K562 (cell line): Measurements from ENCODE around the gene GNG3. TPM values are rescaled to one million over a fixed set of nuclear protein-coding genes. Genes with fewer than 3 reads are reported as not detected.

Source experiments
- DIDO1 ChIP-seq: fragments of 450-650 bp; IDR thresholded peaks from 2 replicates; pipeline ENCODE4 v1.6.1; 2016; ENCODE audit warnings: low read depth, missing biosample characterization, missing genetic modification characterization
- LCOR ChIP-seq: sonication (generic); formaldehyde crosslinking; IDR thresholded peaks from 2 replicates; pipeline ENCODE4 v1.8.0; 2022; ENCODE audit warnings: mild to moderate bottlenecking, missing genetic modification reagents
- MYBL2 ChIP-seq, 2 experiments: fragments of 450-650 bp in 1 of 2; sonication (generic) in 1 of 2; formaldehyde crosslinking in 1 of 2; IDR thresholded peaks; 2 replicates each; pipeline versions ENCODE4 v1.6.1 to v1.8.1; 2017 to 2022; ENCODE audit warnings: borderline replicate concordance in 1 of 2, inconsistent platforms in 1 of 2, low read depth in 1 of 2, mild to moderate bottlenecking in 1 of 2, missing genetic modification reagents in 1 of 2, moderate library complexity in 1 of 2
- PML ChIP-seq: IDR thresholded peaks from 2 replicates; pipeline ENCODE4 v1.6.1; 2012; ENCODE audit warnings: low read length, inconsistent platforms
- ZNF124 ChIP-seq: sonication (generic); formaldehyde crosslinking; IDR thresholded peaks from 2 replicates; pipeline ENCODE4 v1.8.1; 2022; ENCODE audit warnings: missing genetic modification reagents
- polyA plus RNA-seq, 8 experiments: library from polyadenylated mRNA; depleted of rRNA in 4 of 8; stranded (reverse) in 5 of 8; unstranded in 3 of 8; fragments of >200 nt; fragmentation: Nextera tagmentation in 2 of 8; fragmentation: Illumina TruSeq in 1 of 8; extraction: Ambion mirVana in 2 of 8; extraction: Trizol in 1 of 8; gene quantifications; 2 replicates each; pipeline versions ENCODE4 v1.2.1 to v1.2.3, GENCODE V29; 2011 to 2014; ENCODE audit warnings: inconsistent platforms in 1 of 8, missing spikeins in 1 of 8
- total RNA-seq, 7 experiments: library from RNA; depleted of rRNA in 6 of 7; stranded (reverse); fragments of >200 nt in 6 of 7; fragmentation: Illumina TruSeq in 2 of 7; extraction: Trizol in 2 of 7; gene quantifications; 2 replicates each; pipeline versions ENCODE4 v1.2.1 to v1.2.3, GENCODE V29; 2011 to 2021; ENCODE audit warnings: low replicate concordance in 1 of 7
- TF ChIP-seq, protein P1 (sequence below), 2 experiments: fragments of 450-650 bp in 1 of 2; sonication (generic) in 1 of 2; formaldehyde crosslinking in 1 of 2; IDR thresholded peaks; 2 replicates each; pipeline versions ENCODE4 v1.7.1 to v1.9.0; 2016 to 2022; ENCODE audit warnings: inconsistent platforms in 1 of 2, mild to moderate bottlenecking in 1 of 2, missing genetic modification reagents in 1 of 2
- TF ChIP-seq, protein P2 (sequence below): fragments of 450-650 bp; IDR thresholded peaks from 2 replicates; pipeline ENCODE4 v1.6.1; 2016; ENCODE audit warnings: borderline replicate concordance
- TF ChIP-seq, protein P3 (sequence below): sonication (generic); formaldehyde crosslinking; IDR thresholded peaks from 2 replicates; pipeline ENCODE4 v1.8.1; 2023; ENCODE audit warnings: mild to moderate bottlenecking, missing genetic modification reagents
- TF ChIP-seq, protein P4 (sequence below): sonication (generic); formaldehyde crosslinking; IDR thresholded peaks from 2 replicates; pipeline ENCODE4 v1.4.0; 2020; ENCODE audit warnings: mild to moderate bottlenecking, missing genetic modification reagents

GNG3 gene
- total and polyA plus RNA-seq, 9 of the 15 experiments (the other 6 are each of a cell fraction or from before 2014, with no cell fraction given), result 0.07 TPM; not detected in 8

DNA sequence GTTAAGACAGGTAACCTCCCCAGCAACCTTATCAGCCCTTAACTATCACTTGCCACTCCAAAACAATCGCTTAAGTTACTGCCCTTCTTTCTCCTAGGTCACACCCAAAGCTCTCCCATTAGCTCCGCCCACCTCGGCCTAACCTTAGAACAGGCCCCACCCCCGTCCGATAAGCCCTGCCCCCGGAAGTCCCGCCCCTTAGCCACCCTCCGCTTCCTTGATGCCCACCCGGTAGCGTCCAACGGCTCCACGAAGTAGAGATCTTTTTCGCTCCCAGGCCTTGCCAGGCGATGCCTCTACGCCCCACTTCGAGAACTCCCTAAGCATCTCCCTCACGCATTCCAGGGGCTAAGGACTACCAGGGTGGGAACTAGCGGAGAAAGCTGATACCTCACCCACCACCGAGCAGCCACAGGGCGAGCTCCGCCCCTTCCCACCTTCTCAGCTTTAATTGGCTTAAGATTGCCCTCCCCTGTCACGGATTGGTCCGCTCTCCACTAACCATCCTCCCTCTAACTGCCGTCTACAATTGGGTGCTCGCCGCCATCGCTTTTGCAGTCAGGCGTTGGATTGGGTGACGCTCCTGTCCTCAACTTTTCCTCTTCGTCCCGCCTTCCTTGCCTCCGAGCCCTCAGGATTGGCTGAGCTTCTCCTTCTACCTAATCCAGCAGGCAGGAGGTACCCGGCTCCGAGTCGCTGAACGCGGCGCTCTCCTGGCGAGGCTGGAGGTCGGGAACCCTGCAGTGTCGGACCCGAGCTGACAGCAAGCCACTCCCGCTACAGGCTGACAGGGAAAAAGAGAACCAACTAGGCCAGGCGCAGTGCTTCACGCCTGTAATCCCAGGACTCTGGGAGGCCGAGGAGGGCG lies 46.5 kb downstream of the GNG3 start, which contains the start of gene ZBTB3 (continued):
- TF ChIP-seq, protein P1, sequence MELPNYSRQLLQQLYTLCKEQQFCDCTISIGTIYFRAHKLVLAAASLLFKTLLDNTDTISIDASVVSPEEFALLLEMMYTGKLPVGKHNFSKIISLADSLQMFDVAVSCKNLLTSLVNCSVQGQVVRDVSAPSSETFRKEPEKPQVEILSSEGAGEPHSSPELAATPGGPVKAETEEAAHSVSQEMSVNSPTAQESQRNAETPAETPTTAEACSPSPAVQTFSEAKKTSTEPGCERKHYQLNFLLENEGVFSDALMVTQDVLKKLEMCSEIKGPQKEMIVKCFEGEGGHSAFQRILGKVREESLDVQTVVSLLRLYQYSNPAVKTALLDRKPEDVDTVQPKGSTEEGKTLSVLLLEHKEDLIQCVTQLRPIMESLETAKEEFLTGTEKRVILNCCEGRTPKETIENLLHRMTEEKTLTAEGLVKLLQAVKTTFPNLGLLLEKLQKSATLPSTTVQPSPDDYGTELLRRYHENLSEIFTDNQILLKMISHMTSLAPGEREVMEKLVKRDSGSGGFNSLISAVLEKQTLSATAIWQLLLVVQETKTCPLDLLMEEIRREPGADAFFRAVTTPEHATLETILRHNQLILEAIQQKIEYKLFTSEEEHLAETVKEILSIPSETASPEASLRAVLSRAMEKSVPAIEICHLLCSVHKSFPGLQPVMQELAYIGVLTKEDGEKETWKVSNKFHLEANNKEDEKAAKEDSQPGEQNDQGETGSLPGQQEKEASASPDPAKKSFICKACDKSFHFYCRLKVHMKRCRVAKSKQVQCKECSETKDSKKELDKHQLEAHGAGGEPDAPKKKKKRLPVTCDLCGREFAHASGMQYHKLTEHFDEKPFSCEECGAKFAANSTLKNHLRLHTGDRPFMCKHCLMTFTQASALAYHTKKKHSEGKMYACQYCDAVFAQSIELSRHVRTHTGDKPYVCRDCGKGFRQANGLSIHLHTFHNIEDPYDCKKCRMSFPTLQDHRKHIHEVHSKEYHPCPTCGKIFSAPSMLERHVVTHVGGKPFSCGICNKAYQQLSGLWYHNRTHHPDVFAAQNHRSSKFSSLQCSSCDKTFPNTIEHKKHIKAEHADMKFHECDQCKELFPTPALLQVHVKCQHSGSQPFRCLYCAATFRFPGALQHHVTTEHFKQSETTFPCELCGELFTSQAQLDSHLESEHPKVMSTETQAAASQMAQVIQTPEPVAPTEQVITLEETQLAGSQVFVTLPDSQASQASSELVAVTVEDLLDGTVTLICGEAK (IDR thresholded peaks at IDR 0.05), result peak; percentile 95
- TF ChIP-seq, protein P1 (CRISPR knock-in tag; IDR thresholded peaks at IDR 0.05), result no peak
- TF ChIP-seq ZNF124 (CRISPR knock-in tag) (no peak), MYBL2 (IDR thresholded peaks at IDR 0.05; ENCODE audit: low read depth) (no peak), MYBL2 (CRISPR knock-in tag; IDR thresholded peaks at IDR 0.05; ENCODE audit: borderline replicate concordance) (no peak), LCOR (CRISPR knock-in tag) (peak; percentile 76; the same call in 1 of the 2 replicates), PML (peak; percentile 92), DIDO1 (peak; percentile 81; the same call in 1 of the 2 replicates)
- TF ChIP-seq, protein P2, sequence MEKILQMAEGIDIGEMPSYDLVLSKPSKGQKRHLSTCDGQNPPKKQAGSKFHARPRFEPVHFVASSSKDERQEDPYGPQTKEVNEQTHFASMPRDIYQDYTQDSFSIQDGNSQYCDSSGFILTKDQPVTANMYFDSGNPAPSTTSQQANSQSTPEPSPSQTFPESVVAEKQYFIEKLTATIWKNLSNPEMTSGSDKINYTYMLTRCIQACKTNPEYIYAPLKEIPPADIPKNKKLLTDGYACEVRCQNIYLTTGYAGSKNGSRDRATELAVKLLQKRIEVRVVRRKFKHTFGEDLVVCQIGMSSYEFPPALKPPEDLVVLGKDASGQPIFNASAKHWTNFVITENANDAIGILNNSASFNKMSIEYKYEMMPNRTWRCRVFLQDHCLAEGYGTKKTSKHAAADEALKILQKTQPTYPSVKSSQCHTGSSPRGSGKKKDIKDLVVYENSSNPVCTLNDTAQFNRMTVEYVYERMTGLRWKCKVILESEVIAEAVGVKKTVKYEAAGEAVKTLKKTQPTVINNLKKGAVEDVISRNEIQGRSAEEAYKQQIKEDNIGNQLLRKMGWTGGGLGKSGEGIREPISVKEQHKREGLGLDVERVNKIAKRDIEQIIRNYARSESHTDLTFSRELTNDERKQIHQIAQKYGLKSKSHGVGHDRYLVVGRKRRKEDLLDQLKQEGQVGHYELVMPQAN, result peak; percentile 66; the same call in 1 of the 2 replicates
- TF ChIP-seq, protein P3, sequence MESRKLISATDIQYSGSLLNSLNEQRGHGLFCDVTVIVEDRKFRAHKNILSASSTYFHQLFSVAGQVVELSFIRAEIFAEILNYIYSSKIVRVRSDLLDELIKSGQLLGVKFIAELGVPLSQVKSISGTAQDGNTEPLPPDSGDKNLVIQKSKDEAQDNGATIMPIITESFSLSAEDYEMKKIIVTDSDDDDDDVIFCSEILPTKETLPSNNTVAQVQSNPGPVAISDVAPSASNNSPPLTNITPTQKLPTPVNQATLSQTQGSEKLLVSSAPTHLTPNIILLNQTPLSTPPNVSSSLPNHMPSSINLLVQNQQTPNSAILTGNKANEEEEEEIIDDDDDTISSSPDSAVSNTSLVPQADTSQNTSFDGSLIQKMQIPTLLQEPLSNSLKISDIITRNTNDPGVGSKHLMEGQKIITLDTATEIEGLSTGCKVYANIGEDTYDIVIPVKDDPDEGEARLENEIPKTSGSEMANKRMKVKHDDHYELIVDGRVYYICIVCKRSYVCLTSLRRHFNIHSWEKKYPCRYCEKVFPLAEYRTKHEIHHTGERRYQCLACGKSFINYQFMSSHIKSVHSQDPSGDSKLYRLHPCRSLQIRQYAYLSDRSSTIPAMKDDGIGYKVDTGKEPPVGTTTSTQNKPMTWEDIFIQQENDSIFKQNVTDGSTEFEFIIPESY (CRISPR knock-in tag), result peak; percentile 57; the same call in 1 of the 2 replicates
- TF ChIP-seq, protein P4, sequence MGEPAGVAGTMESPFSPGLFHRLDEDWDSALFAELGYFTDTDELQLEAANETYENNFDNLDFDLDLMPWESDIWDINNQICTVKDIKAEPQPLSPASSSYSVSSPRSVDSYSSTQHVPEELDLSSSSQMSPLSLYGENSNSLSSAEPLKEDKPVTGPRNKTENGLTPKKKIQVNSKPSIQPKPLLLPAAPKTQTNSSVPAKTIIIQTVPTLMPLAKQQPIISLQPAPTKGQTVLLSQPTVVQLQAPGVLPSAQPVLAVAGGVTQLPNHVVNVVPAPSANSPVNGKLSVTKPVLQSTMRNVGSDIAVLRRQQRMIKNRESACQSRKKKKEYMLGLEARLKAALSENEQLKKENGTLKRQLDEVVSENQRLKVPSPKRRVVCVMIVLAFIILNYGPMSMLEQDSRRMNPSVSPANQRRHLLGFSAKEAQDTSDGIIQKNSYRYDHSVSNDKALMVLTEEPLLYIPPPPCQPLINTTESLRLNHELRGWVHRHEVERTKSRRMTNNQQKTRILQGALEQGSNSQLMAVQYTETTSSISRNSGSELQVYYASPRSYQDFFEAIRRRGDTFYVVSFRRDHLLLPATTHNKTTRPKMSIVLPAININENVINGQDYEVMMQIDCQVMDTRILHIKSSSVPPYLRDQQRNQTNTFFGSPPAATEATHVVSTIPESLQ (CRISPR knock-in tag), result no peak; the same call in 1 of the 2 replicates
